Measurements from ENCODE around the gene NOP14. TPM values are rescaled to one million over a fixed set of nuclear protein-coding genes. Genes with fewer than 3 reads are reported as not detected.

Gene NOP14
- total and polyA plus RNA-seq, 2 donors (not counting 3 experiments of a cell fraction or from before 2014, with no cell fraction given) = 9.5 to 45.2 TPM

- Histone ChIP-seq H3K4me2 (ENCODE audit: insufficient read depth, low read length) (no peak overlapping the region), H3K9ac (replicated peaks; ENCODE audit: extremely low read depth, insufficient read depth, low read length) (no peak overlapping the region), H3K9me3 (replicated peaks; ENCODE audit: control insufficient read depth, insufficient read depth, low read length) (no peaks in the 10 kb centered on the region), H2AFZ (ENCODE audit: low read depth, low read length) (no peak overlapping the region), H3K36me3 (ENCODE audit: control insufficient read depth in 2 of 2, extremely low read depth in 1 of 2, insufficient read depth in 2 of 2, low read length in 2 of 2) (peaks cover 3 to 37% of the 10 kb centered on the region in 2 experiments), H3K27ac (ENCODE audit: insufficient read depth, low read depth, low read length) (no peak overlapping the region), H3K79me2 (ENCODE audit: control insufficient read depth, insufficient read depth, low read length) (peaks cover 17% of the 10 kb centered on the region), H4K20me1 (replicated peaks; ENCODE audit: control insufficient read depth, extremely low read depth, insufficient read depth, low read length) (no peaks in the 10 kb centered on the region), H3K9me1 (replicated peaks; ENCODE audit: control insufficient read depth, extremely low read depth, insufficient read depth, low read length) (no peaks in the 10 kb centered on the region), H3K27me3 (ENCODE audit: control insufficient read depth in 2 of 2, insufficient read depth in 2 of 2, low read length in 2 of 2) (no peaks in the 10 kb centered on the region), H3K4me1 (ENCODE audit: control insufficient read depth, extremely low read depth, insufficient read depth, low read length) (peaks cover 23% of the 10 kb centered on the region), H3K4me3 (replicated peaks in 1 of 3; ENCODE audit: insufficient read depth in 1 of 3, low read depth in 1 of 3, low read length in 3 of 3) (no peak overlapping the region)
- DNase-seq (ENCODE audit: low read depth, low spot score) (no peak), FAIRE-seq (no peak)
- dilution Hi-C loops (cut with MboI; ENCODE audit: extremely low pct_ligation_motif_present, low sequenced_read_pairs) (no loop called here), intact Hi-C loops (cut with micrococcal nuclease) (no loop called here)
- TF ChIP-seq POLR2A (IDR thresholded peaks at IDR 0.05; ENCODE audit: low read depth, low read length) (no peak), POLR2AphosphoS5 (IDR thresholded peaks at IDR 0.05; ENCODE audit: insufficient read depth, low read depth, low read length) (no peak)
- BruUV-seq (replicated peaks) = no TSS peak
- POLR2A ChIA-PET = no interaction called here
- CTCF ChIA-PET = interaction anchor here (0.7 to 0.8 kb wide), 2 partner anchors 12 to 17 kb away, joined by 3 to 4 read pairs; no protein-coding TSS in a partner anchor
Measured at GRCh38 chr4:2936773-2937145, 26.4 kb downstream of the NOP14 start.

DNA sequence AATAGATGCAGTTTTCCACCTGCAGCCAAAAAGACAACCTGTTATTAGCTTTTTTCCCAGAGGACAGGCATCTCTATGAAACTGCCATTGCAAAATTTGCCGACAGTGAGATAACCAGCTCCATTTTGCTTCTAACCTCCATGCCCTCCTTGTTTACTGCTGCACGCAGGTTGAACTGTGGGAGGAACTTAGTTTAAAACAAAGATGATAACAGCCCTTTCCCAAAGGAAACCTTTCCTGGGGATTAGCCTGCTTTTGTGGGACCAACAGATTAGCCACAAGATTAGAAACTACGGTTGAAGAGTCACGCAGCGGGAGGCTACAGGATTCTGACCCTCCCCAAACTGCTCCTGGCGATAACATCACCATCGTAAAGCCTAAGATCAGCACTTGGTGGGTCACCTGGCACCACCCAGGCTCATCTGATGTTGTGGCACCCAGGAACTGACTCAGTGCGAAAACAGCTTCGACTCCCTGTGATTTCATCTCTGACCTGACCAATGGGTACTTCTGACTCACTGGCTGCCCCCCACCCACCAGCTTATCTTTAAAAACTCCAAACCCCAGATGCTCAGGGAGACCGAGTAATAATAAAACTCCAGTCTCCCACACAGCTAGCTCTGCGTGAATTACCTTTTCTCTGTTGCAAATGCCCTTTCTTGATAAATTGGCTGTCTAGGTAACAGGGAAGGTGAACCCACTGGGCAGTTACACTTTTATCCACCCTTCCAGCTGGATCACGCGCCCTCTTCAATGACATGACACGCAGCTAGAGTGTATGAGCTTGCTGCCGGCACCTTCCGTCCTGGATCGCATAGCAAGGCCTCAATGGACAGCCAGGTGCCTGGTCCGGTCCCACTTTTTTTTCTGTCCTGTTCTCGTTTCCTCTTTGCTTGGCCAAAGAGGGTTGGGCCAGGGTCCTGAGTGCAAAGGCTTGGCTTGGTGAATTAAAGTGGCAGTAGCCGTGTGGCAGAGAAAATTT is 27.2 kb downstream of the NOP14 start:
- no peaks in the 10 kb centered on the region for H3K9me1 ChIP-seq (replicated peaks; ENCODE audit: control insufficient read depth, extremely low read depth, insufficient read depth, low read length)
- peak overlapping the region; percentile 70 for H3K4me2 ChIP-seq (ENCODE audit: insufficient read depth, low read length)
- H4K20me1 ChIP-seq (replicated peaks; ENCODE audit: control insufficient read depth, extremely low read depth, insufficient read depth, low read length) = no peaks in the 10 kb centered on the region
- H3K27me3 ChIP-seq (ENCODE audit: control insufficient read depth in 2 of 2, insufficient read depth in 2 of 2, low read length in 2 of 2) = no peaks in the 10 kb centered on the region
- no peak overlapping the region for H3K27ac ChIP-seq (ENCODE audit: insufficient read depth, low read depth, low read length)
- FAIRE-seq = peak; percentile 63
- H3K36me3 ChIP-seq (ENCODE audit: control insufficient read depth in 2 of 2, extremely low read depth in 1 of 2, insufficient read depth in 2 of 2, low read length in 2 of 2) = peaks cover 6 to 34% of the 10 kb centered on the region in 2 experiments
- no peaks in the 10 kb centered on the region for H3K9me3 ChIP-seq (replicated peaks; ENCODE audit: control insufficient read depth, insufficient read depth, low read length)
- ChIA-PET CTCF (interaction anchor here (1.0 to 1.6 kb wide), 5 partner anchors 9 to 172 kb away, joined by 3 to 6 read pairs (median 4); no protein-coding TSS in a partner anchor), POLR2A (no interaction called here)
- H3K9ac ChIP-seq (replicated peaks; ENCODE audit: extremely low read depth, insufficient read depth, low read length) = no peak overlapping the region
- dilution Hi-C loops (cut with MboI; ENCODE audit: extremely low pct_ligation_motif_present, low sequenced_read_pairs) = no loop called here
- H3K79me2 ChIP-seq (ENCODE audit: control insufficient read depth, insufficient read depth, low read length) = peaks cover 18% of the 10 kb centered on the region
- TF ChIP-seq EZH2 (IDR thresholded peaks at IDR 0.05; ENCODE audit: borderline replicate concordance, low read depth, low read length, severe bottlenecking) (no peak), GATA2 (IDR thresholded peaks at IDR 0.05; ENCODE audit: insufficient read depth, insufficient read length, low read depth, low read length) (peak; percentile 13), POLR2AphosphoS5 (IDR thresholded peaks at IDR 0.05; ENCODE audit: insufficient read depth, low read depth, low read length) (peak; percentile 28), POLR2A (IDR thresholded peaks at IDR 0.05; ENCODE audit: low read depth, low read length) (peak; percentile 37)
- BruUV-seq (replicated peaks) = no TSS peak
- DNase-seq (ENCODE audit: low read depth, low spot score) = no peak
- intact Hi-C loops (cut with micrococcal nuclease) = loop anchor here (2.0 kb wide), 1 partner anchor 179 kb away; the partner anchor contains the start of gene TNIP2
- H3K4me3 ChIP-seq (replicated peaks in 1 of 3; ENCODE audit: insufficient read depth in 1 of 3, low read depth in 1 of 3, low read length in 3 of 3) = peak overlapping the region in 2 of 3 experiments; percentile 65 to 69
- H2AFZ ChIP-seq (ENCODE audit: low read depth, low read length) = no peak overlapping the region
- H3K4me1 ChIP-seq (ENCODE audit: control insufficient read depth, extremely low read depth, insufficient read depth, low read length) = peaks cover 28% of the 10 kb centered on the region

Data from endothelial cell of umbilical vein (primary cell).